ENCODE results near the gene METTL23. TPM values are rescaled to one million over a fixed set of nuclear protein-coding genes. Genes with fewer than 3 reads are reported as not detected.
A peak's percentile ranks its signal among the peaks of the same experiment; 100 is the strongest.

The METTL23 gene
- total and polyA plus RNA-seq, 4 donors: 23.1 to 43.1 (median 36.1) TPM

- H3K36me3 ChIP-seq (ENCODE audit: control insufficient read depth in 4 of 4, insufficient read depth in 4 of 4, low read length in 4 of 4): peaks cover 42 to 48% (median 45%) of the 10 kb centered on the region in 4 donors
- no peaks in the 10 kb centered on the region for H3K27me3 ChIP-seq (ENCODE audit: control insufficient read depth in 3 of 3, insufficient read depth in 3 of 3, low read length in 2 of 3)
- ATAC-seq (ENCODE audit: insufficient read depth, low FRiP score) (no peak), DNase-seq (no peak)
- no peak overlapping the region for H3K4me3 ChIP-seq
- peaks cover 0 to 16% (median 2%) of the 10 kb centered on the region in 5 donors for H3K4me1 ChIP-seq (ENCODE audit: control insufficient read depth in 5 of 5, insufficient read depth in 5 of 5, low read length in 5 of 5)
- TF ChIP-seq CTCF (IDR thresholded peaks at IDR 0.05; ENCODE audit: control extremely low read depth, extremely low read depth): no peak
- no peak overlapping the region for H3K9ac ChIP-seq (ENCODE audit: insufficient read depth in 1 of 2, low read length in 2 of 2)
- no peaks in the 10 kb centered on the region for H3K9me3 ChIP-seq (ENCODE audit: control insufficient read depth in 4 of 4, insufficient read depth in 3 of 4, low read length in 3 of 4)
- H3K27ac ChIP-seq (ENCODE audit: low read depth in 1 of 2, low read length in 1 of 2): peak overlapping the region; percentile 87 to 90
- 30 to 47% methylated on average over 6 of the region's 6 CpGs for WGBS, 2 donors
Measured at GRCh38 chr17:76716839-76717215, 9.8 kb upstream of the METTL23 start.

GRCh38 chr17:76718516-76718915 is 8.1 kb upstream of the METTL23 start:
- Histone ChIP-seq H3K27me3 (ENCODE audit: control insufficient read depth in 3 of 3, insufficient read depth in 3 of 3, low read length in 2 of 3) (no peaks in the 10 kb centered on the region), H3K4me1 (ENCODE audit: control insufficient read depth in 5 of 5, insufficient read depth in 5 of 5, low read length in 5 of 5) (peaks cover 0 to 16% (median 0%) of the 10 kb centered on the region in 5 donors), H3K27ac (ENCODE audit: low read depth in 1 of 2, low read length in 1 of 2) (no peak overlapping the region), H3K9me3 (ENCODE audit: control insufficient read depth in 4 of 4, insufficient read depth in 3 of 4, low read length in 3 of 4) (no peaks in the 10 kb centered on the region), H3K4me3 (no peak overlapping the region), H3K36me3 (ENCODE audit: control insufficient read depth in 4 of 4, insufficient read depth in 4 of 4, low read length in 4 of 4) (peaks cover 52 to 55% (median 53%) of the 10 kb centered on the region in 4 donors), H3K9ac (ENCODE audit: insufficient read depth in 1 of 2, low read length in 2 of 2) (no peak overlapping the region)
- DNase-seq (no peak), ATAC-seq (ENCODE audit: insufficient read depth, low FRiP score) (no peak)
- no peak for TF ChIP-seq CTCF (IDR thresholded peaks at IDR 0.05; ENCODE audit: control extremely low read depth, extremely low read depth)
- WGBS, 2 donors: 93 to 97% methylated on average over 16 of the region's 16 CpGs

- Histone ChIP-seq H3K4me3 (no peak overlapping the region), H3K27me3 (ENCODE audit: control insufficient read depth in 3 of 3, insufficient read depth in 3 of 3, low read length in 2 of 3) (no peaks in the 10 kb centered on the region), H3K9ac (ENCODE audit: insufficient read depth in 1 of 2, low read length in 2 of 2) (no peak overlapping the region), H3K36me3 (ENCODE audit: control insufficient read depth in 4 of 4, insufficient read depth in 4 of 4, low read length in 4 of 4) (peaks cover 50 to 57% (median 54%) of the 10 kb centered on the region in 4 donors), H3K9me3 (ENCODE audit: control insufficient read depth in 4 of 4, insufficient read depth in 3 of 4, low read length in 3 of 4) (no peaks in the 10 kb centered on the region), H3K4me1 (ENCODE audit: control insufficient read depth in 5 of 5, insufficient read depth in 5 of 5, low read length in 5 of 5) (peaks cover 0 to 14% (median 3%) of the 10 kb centered on the region in 5 donors), H3K27ac (ENCODE audit: low read depth in 1 of 2, low read length in 1 of 2) (no peak overlapping the region)
- TF ChIP-seq CTCF (IDR thresholded peaks at IDR 0.05; ENCODE audit: control extremely low read depth, extremely low read depth): no peak
- 94 to 97% methylated on average over 9 of the region's 9 CpGs for WGBS, 2 donors
- DNase-seq (no peak), ATAC-seq (ENCODE audit: insufficient read depth, low FRiP score) (no peak)
Measured at GRCh38 chr17:76720211-76720610, 6.4 kb upstream of the METTL23 start.

- 91 to 95% methylated on average over 9 of the region's 9 CpGs for WGBS, 2 donors
- Histone ChIP-seq H3K4me1 (ENCODE audit: control insufficient read depth in 5 of 5, insufficient read depth in 5 of 5, low read length in 5 of 5) (peaks cover 2 to 11% (median 6%) of the 10 kb centered on the region in 5 donors), H3K36me3 (ENCODE audit: control insufficient read depth in 4 of 4, insufficient read depth in 4 of 4, low read length in 4 of 4) (peaks cover 48 to 57% (median 52%) of the 10 kb centered on the region in 4 donors), H3K27me3 (ENCODE audit: control insufficient read depth in 3 of 3, insufficient read depth in 3 of 3, low read length in 2 of 3) (no peaks in the 10 kb centered on the region), H3K4me3 (no peak overlapping the region), H3K9me3 (ENCODE audit: control insufficient read depth in 4 of 4, insufficient read depth in 3 of 4, low read length in 3 of 4) (no peaks in the 10 kb centered on the region), H3K27ac (ENCODE audit: low read depth in 1 of 2, low read length in 1 of 2) (no peak overlapping the region), H3K9ac (ENCODE audit: insufficient read depth in 1 of 2, low read length in 2 of 2) (no peak overlapping the region)
- no peak for ATAC-seq (ENCODE audit: insufficient read depth, low FRiP score)
- TF ChIP-seq CTCF (IDR thresholded peaks at IDR 0.05; ENCODE audit: control extremely low read depth, extremely low read depth): no peak
- DNase-seq: no peak
Measured at GRCh38 chr17:76720941-76721340, 5.7 kb upstream of the METTL23 start.
